HEK293T (cell line): Measurements from ENCODE around the gene LCMT1.

Experiments
- BHLHE40 ChIP-seq: fragments of 450-650 bp; IDR thresholded peaks from 2 replicates; pipeline ENCODE4 v1.6.1; 2016; ENCODE audit warnings: mild to moderate bottlenecking, moderate library complexity, borderline replicate concordance
- FOXM1 ChIP-seq: fragments of 450-650 bp; IDR thresholded peaks from 2 replicates; pipeline ENCODE4 v1.6.1; 2017; ENCODE audit warnings: mild to moderate bottlenecking, borderline replicate concordance
- ZNF384 ChIP-seq: fragments of 450-650 bp; IDR thresholded peaks from 2 replicates; pipeline ENCODE4 v1.6.1; 2016

DNA sequence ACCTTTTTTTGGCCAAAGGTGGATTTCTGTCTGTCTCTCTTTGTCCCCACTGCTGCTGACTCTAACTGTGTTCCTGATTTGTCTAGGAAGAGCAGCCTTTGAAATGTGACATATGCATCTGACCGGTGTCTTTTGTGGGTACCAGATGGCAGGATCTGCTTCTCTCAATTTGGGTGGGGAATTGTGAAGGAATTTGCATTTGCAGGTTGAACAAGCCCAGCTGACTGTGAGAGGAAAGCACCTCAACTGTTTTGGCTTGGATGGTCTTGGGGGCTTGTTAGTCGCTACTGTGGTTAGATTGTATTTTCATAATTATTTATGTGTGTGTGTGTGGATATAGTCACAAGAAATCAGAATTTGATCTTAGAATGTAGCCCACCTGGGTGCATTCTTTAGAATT, 37.7 kb upstream of the LCMT1 start:
- no peak for TF ChIP-seq ZNF384
- no peak for TF ChIP-seq FOXM1
- TF ChIP-seq BHLHE40, result no peak
